Glomerular visceral epithelial cell (primary cell): ENCODE data around the gene NAA38.
"Not testable (repeated sequence)": the region's sequence is repeated elsewhere in the genome, so short reads cannot be mapped to it uniquely, and the experiment has no call there.

Experiments used
- DNase-seq: peaks from one replicate; pipeline ENCODE4 v3.0.0-alpha.2; 2016; ENCODE audit errors: extremely low spot score

Gene NAA38

GRCh38 chr17:7824021-7824924 lies 33.1 kb downstream of the NAA38 start:
- DNase-seq, result no peak

- DNase-seq, result no peak
Observed at GRCh38 chr17:7823581-7824001, 33.8 kb downstream of the NAA38 start.

DNA sequence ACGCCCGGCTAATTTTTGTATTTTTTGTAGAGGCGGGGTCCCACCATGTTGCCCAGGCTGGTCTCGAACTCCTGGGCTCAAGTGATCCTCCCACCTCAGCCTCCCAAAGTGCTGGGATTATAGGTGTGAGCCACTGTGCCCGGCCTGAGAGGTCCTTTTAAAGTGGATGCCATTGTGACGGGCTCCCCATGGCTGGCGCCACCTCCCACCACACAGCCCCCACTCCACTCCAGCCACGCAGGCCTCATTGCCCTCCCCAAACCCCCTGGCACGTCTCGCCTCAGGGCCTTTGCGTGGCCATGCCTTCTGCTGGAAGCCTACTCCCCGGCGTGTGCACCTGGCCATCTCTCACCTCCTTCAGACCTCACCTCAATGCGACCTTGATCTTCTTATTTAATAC lies 35.2 kb downstream of the NAA38 start:
- DNase-seq, result no peak

GRCh38 chr17:7820231-7820630 lies 37.1 kb downstream of the NAA38 start:
- DNase-seq, result no peak

DNA sequence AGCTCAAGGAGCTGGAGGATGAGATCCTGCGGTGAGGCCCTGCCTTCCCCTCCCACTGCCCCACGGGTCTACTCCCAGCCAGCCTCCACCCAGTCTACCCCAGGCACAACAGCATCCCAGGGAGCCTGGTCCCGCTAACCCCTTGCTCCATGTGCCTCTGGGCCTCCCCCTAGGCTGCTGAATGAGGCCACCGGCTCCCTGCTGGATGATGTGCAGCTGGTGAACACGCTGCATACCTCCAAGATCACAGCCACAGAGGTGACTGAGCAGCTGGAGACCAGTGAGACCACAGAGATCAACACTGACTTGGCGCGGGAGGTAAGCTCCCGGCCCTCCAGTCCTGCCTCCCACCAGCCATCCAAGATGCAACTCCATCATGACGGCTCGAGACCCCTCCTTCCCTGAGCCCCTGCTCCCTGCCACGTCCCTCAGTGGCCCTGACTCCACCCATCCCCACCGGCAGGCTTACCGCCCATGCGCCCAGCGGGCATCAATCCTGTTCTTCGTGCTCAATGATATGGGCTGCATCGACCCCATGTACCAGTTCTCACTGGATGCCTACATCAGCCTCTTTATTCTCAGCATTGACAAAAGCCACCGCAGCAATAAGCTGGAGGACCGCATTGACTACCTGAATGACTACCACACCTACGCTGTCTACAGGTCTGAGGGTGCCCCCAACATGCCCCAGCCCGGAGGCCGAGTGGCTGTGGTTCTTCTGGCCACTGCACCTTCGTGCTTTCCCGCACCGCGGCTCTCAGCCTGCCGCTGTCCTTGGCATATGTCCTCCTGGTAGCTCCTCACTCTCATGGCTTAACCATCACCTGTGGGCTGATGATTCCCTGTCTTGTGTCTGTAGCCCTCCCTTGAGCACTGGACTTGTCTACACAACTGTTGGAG lies 38.4 kb downstream of the NAA38 start:
- no peak for DNase-seq

- DNase-seq, result no peak
Observed at GRCh38 chr17:7818026-7818425, 39.3 kb downstream of the NAA38 start.

GRCh38 chr17:7817643-7817964 lies 39.8 kb downstream of the NAA38 start:
- DNase-seq, result no peak

DNA sequence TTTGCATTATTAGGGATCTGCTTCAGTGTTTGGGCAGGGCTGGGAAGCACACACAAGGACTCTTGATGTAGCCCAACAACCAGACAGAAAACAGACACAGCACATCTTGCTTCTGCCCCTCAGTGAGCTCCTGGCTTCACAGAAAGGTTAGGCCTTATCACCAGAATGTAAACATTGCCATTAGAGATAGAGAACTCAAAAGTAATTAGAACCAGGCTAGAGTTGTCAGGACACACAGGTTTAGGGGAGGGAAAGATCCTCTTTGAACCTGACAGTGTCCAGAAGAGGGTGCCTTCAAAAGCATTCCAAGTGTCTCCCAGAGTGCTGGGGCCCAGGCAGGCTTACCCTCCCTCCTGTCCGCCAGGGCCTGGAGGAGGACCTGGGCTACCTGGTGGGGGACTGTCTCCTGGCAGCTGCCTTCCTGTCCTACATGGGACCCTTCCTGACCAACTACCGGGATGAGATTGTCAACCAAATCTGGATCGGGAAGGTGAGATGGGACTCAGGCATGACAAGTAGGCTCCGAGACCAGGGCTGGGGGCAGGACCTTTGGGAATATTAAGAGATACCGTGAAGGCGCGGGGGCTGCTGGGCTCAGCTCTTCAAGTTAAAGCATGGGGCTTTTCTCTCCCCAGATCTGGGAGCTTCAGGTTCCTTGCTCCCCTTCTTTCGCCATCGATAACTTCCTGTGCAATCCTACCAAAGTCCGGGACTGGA lies 40.3 kb downstream of the NAA38 start:
- DNase-seq, result no peak

DNA sequence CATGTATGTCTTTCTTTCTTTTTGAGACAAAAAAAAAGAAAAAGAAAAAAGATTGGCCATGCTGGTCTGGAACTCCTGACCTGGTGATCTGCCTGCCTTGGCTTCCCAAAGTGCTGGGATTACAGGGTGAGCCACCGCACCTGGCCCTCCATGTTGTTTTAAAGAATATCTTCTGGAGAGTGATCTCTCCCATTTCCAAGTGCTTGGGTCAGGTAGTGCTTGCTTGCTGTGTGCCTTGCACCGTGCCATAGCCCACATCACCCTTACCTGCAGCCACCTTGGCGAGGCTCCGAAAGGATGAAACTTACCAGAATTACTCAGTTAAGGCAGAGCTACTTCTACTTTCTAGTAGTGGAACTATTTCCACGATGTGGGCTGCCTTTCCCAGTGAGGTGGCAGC lies 42.4 kb downstream of the NAA38 start:
- no peak for DNase-seq

DNA sequence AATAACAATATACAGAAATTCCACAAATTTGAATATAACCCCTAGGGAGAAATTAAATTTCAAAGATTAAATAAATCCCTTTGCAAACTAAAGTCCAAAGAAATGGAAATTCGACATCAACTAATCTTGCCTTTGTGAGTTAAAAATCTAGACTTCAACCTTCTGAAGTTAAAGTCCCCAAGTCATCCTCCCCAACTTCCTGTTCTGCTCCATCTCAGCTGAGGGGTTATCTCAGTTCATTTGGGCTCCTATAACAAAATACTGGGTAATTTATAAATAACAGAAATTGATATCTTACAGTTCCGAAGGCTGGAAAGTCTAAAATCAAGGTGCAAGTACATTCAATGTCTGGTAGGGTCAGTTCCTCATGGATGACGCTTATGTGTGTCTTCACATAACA lies 46.1 kb downstream of the NAA38 start:
- DNase-seq, result no peak

GRCh38 chr17:7809791-7810343 lies 47.5 kb downstream of the NAA38 start:
- DNase-seq, result not testable (repeated sequence)

GRCh38 chr17:7809086-7809790 lies 48.1 kb downstream of the NAA38 start:
- peak; percentile 30 for DNase-seq

GRCh38 chr17:7807206-7807605 lies 50.2 kb downstream of the NAA38 start:
- no peak for DNase-seq
